ENCODE results near the gene PPOX. TPM values are rescaled to one million over a fixed set of nuclear protein-coding genes. Genes with fewer than 3 reads are reported as not detected.

The PPOX gene
- total RNA-seq, 1 donor = 14.0 TPM

DNA sequence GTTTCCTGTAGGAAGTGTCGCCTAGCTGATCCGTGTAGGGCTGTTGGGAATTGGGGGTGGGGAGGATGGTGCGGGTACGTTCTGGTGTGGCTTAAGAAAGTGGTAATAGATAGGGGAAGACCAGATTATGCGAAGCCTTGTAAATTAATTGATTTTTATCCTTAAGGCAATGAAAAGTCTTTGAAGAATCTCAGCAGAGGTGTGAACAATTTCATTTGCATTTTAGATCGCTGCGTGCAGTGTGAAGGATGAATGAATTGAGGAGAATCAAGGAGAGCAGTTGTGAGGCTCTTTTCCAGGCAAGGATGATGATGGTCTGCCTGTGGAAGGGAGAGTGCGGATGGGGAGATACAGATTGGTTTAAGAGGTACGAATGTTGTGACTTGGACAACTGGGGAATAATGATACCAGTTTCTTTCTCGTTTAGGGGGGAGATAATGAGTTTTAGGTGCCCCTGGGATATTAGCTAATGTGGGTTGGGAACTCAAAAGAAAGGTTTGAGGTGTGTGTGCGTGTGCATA lies 32.9 kb upstream of the PPOX start:
- peak overlapping the region; percentile 99 for H3K4me3 ChIP-seq (ENCODE audit: low read depth, low read length)
- TF ChIP-seq, protein P1, sequence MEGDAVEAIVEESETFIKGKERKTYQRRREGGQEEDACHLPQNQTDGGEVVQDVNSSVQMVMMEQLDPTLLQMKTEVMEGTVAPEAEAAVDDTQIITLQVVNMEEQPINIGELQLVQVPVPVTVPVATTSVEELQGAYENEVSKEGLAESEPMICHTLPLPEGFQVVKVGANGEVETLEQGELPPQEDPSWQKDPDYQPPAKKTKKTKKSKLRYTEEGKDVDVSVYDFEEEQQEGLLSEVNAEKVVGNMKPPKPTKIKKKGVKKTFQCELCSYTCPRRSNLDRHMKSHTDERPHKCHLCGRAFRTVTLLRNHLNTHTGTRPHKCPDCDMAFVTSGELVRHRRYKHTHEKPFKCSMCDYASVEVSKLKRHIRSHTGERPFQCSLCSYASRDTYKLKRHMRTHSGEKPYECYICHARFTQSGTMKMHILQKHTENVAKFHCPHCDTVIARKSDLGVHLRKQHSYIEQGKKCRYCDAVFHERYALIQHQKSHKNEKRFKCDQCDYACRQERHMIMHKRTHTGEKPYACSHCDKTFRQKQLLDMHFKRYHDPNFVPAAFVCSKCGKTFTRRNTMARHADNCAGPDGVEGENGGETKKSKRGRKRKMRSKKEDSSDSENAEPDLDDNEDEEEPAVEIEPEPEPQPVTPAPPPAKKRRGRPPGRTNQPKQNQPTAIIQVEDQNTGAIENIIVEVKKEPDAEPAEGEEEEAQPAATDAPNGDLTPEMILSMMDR (IDR thresholded peaks at IDR 0.05; ENCODE audit: insufficient read depth, low read length) = no peak
- no peak for DNase-seq (ENCODE audit: low read depth)

DNA sequence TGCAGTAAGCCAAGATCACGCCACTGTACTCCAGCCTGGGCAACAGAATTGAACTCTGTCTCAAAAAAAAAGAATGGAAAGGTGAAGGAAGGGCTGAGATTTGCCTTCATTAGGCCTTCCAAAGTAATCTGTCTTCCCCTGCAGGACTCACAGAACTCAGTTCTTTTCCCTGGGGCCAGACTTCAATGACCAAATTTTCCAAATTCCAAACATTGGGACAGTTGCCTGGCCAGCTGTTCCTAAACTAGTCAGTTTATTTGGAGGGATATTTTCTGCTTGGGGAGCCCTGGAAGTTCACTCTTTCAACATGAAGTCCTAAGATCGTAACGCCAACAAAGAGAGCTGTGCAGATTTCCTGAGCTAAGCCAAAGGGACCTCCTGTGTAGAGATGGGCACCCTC lies 28.3 kb upstream of the PPOX start:
- DNase-seq (ENCODE audit: low read depth) = no peak
- TF ChIP-seq, protein P1 (IDR thresholded peaks at IDR 0.05; ENCODE audit: insufficient read depth, low read length) = no peak
- no peak overlapping the region for H3K4me3 ChIP-seq (ENCODE audit: low read depth, low read length)

DNA sequence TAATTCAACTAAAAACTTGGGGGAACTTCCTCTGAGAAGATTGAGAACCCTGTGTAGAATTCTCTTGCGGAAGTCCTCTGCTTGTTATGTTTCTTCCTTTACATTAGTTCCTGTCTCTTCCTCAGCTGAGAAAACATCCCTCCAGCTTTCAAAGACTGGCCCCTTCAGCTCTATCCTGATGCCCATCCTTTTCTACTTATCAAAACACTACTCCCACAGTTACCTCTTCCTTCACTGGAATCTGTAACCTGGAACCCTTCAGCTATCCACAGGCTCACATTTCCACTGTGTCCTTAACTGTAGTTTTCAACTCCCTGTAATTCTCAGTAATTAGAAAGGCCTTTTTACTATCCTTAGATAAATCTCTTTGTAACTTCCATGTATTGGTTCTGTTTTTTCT lies 27.8 kb upstream of the PPOX start:
- TF ChIP-seq, protein P1 (IDR thresholded peaks at IDR 0.05; ENCODE audit: insufficient read depth, low read length) = no peak
- no peak for DNase-seq (ENCODE audit: low read depth)
- H3K4me3 ChIP-seq (ENCODE audit: low read depth, low read length) = no peak overlapping the region

DNA sequence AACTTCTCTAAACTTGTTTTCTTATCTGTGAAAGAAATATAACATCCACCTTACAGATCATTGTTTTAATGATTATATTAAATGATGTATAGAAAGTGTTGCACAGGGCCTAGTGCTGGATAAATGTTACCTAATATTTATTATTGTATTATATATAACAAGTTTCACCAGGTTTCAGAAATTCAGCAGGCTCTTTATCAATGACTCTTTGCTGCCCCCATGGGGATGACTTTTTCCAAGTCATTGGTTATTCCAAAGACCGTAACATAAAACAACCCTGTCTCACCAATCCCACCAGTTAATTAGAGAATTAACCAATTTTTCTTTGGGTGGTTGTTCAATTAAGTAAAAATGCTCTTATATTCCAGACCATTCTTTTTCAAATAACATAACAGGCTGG lies 26.5 kb upstream of the PPOX start:
- TF ChIP-seq, protein P1 (IDR thresholded peaks at IDR 0.05; ENCODE audit: insufficient read depth, low read length) = peak; percentile 58
- peak; percentile 76 for DNase-seq (ENCODE audit: low read depth)
- H3K4me3 ChIP-seq (ENCODE audit: low read depth, low read length) = no peak overlapping the region

DNA sequence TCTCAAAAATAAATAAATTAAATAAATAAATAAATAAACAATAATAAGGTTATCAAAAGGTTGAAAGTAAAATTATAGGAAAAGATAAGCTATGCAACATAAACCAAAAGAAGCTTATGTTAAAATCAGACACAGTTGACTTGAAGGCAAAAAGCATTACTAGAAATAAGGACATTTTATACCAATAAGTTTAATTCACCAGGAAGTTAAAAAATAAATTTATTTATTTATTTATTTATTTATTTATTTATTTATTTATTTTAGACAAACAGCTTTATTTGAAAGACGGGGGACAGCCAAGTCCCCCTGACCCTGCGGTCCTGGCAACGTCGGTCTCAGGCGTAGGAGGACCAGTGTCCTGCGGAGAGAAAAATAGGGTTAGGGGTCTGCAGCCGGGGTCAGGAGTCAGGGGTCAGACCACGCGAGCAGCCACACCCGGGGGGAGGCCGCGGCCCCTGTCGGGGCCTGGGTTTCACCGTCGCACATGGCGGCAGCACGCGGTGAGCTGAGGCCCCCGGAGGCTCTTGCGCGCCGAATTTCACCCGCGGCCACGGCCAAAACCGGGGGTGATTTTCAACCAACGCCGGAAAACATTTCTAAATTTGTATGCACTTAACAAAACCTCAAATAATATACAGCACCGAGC lies 25.3 kb upstream of the PPOX start:
- TF ChIP-seq, protein P1 (IDR thresholded peaks at IDR 0.05; ENCODE audit: insufficient read depth, low read length) = no peak
- H3K4me3 ChIP-seq (ENCODE audit: low read depth, low read length) = no peak overlapping the region
- no peak for DNase-seq (ENCODE audit: low read depth)

DNA sequence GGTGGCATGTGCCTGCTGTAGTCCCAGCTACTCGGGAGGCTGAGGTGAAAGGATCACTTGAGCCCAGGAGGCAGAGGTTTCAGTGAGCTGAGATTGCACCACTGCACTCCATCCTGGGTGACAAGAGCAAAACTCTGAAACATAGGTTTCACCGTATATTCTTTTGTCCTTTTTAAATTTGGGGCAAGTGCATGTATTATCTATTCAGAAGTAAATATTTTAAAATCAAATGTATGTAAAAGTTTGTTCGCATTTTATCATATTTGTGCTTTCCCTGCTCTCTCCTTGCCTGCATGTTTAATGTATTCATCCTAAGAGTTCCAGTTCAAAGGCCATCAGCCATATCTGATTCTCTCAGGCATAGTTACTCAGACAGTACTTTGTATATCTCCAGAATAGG lies 20.4 kb upstream of the PPOX start:
- no peak overlapping the region for H3K4me3 ChIP-seq (ENCODE audit: low read depth, low read length)
- TF ChIP-seq, protein P1 (IDR thresholded peaks at IDR 0.05; ENCODE audit: insufficient read depth, low read length) = no peak
- no peak for DNase-seq (ENCODE audit: low read depth)

DNA sequence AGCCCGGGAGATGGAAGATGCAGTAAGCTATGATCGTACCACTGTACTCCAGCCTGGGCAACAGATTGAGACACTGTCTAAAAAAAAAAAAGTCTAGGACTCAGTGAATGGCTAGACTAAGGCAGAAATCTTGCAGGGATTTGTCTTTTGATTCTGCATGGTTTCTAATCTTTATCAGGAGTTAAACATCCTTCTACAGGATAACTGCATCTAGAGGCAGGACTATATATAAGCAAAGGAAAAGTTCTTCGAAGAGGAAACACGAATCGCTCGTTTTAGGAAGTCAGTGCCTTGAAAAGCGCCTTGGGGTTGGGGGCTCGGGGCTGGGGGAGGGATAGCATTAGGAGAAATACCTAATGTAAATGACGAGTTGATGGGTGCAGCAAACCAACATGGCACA lies 13.1 kb upstream of the PPOX start:
- peak overlapping the region; percentile 98 for H3K4me3 ChIP-seq (ENCODE audit: low read depth, low read length)
- TF ChIP-seq, protein P1 (IDR thresholded peaks at IDR 0.05; ENCODE audit: insufficient read depth, low read length) = no peak
- no peak for DNase-seq (ENCODE audit: low read depth)

Data from fibroblast of the aortic adventitia (primary cell).